HUES48 (cell line): ENCODE data around the gene LDHD.

ENCODE experiments used
- H3K27ac ChIP-seq: one replicate; pipeline ENCODE4 v1.7.0; 2013; ENCODE audit warnings: low read depth, low read length, inconsistent platforms
- H3K27me3 ChIP-seq: 2 replicates; pipeline ENCODE4 v1.6.1; 2013; ENCODE audit warnings: mild to moderate bottlenecking, low read length; ENCODE audit not compliant: control insufficient read depth, insufficient read depth
- H3K36me3 ChIP-seq: 2 replicates; pipeline ENCODE4 v1.6.1; 2013; ENCODE audit warnings: low read length; ENCODE audit not compliant: control insufficient read depth, insufficient read depth
- H3K4me1 ChIP-seq: 2 replicates; pipeline ENCODE4 v1.6.1; 2013; ENCODE audit warnings: mild to moderate bottlenecking, low read length; ENCODE audit not compliant: control insufficient read depth, insufficient read depth
- H3K4me3 ChIP-seq: 2 replicates; pipeline ENCODE4 v1.5.1; 2013; ENCODE audit warnings: mild to moderate bottlenecking, low read depth, low read length
- H3K9ac ChIP-seq: 2 replicates; pipeline ENCODE4 v1.6.1; 2013; ENCODE audit warnings: mild to moderate bottlenecking, low read depth, low read length, moderate library complexity
- H3K9me3 ChIP-seq: 2 replicates; pipeline ENCODE4 v1.6.1; 2013; ENCODE audit warnings: low read length; ENCODE audit not compliant: control insufficient read depth, insufficient read depth

Gene LDHD

DNA sequence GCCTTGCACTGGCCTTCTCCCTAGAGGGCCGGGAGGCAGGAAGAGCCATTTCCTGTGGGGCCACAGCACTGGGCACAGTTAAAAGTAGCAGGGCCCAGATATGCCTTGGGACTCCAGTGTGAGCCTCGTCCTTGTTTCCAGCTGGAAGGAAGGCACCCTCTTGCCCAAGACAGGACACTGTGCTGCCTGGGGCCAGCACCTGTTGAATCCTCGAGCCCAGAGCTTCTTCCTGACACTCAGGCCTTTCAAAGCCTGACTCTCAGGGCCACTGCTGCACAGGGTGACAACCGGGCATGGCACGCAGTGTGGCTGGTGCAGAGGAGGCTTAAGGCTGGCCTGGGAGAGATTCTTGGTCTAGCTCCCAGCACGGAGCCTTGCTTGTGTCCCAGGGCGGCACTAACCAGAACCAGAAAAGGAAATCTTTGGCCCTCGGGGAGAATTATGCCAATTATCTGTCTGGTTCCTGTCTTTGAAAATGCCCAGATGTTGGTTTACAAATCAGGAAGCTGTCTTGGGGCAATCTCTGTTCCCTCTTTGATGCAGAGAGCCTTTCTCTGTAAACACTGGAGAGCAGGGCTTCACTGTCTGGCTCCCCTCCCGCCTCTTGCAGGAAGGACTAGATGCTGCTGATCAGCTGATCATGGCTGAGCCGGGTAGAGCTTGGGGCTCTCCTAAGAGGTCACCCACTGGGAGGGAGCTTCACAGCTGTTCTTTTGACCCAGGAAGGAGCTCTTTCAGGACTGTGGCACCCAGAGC is 11.1 kb downstream of the LDHD start:
- H3K4me3 ChIP-seq, result no peak overlapping the region

GRCh38 chr16:75104836-75105235 is 11.7 kb downstream of the LDHD start:
- peaks cover 22% of the 10 kb centered on the region for H3K4me1 ChIP-seq
- no peak overlapping the region for H3K4me3 ChIP-seq
- no peaks in the 10 kb centered on the region for H3K27me3 ChIP-seq
- peaks cover 7% of the 10 kb centered on the region; the same call in 1 of the 2 replicates for H3K36me3 ChIP-seq
- H3K27ac ChIP-seq, result no peak overlapping the region
- H3K9me3 ChIP-seq, result no peaks in the 10 kb centered on the region
- no peak overlapping the region for H3K9ac ChIP-seq

More for the DNA sequence above, 11.1 kb downstream of the LDHD start:
- Histone ChIP-seq H3K36me3 (peaks cover 7% of the 10 kb centered on the region; the same call in 1 of the 2 replicates), H3K4me1 (peaks cover 21% of the 10 kb centered on the region), H3K27me3 (no peaks in the 10 kb centered on the region), H3K27ac (no peak overlapping the region), H3K9ac (no peak overlapping the region), H3K9me3 (no peaks in the 10 kb centered on the region)

- no peak overlapping the region for H3K27ac ChIP-seq
Observed at GRCh38 chr16:75103994-75104393, 12.6 kb downstream of the LDHD start.

DNA sequence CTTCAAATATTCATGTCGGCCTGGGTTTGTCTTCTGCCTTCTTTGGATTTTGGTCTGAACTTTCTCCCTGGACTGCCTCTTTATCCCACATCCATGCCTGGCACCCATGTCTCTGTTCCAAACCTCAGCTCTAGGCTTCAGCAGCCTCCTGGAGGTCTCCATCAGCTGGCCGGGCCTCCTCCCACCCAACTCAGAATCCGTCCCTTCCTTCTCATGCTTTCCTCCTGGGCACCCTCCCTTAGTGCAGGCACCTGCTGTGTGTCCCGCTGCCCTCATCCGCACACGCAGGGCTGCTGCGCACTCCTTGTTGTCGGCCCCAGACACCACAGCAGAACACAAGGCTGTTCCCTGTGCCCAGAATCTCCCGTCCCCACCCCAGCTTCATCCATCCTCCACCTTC is 14.0 kb downstream of the LDHD start:
- Histone ChIP-seq H3K27ac (no peak overlapping the region), H3K9ac (no peak overlapping the region), H3K4me1 (peaks cover 24% of the 10 kb centered on the region; the same call in 1 of the 2 replicates), H3K9me3 (no peaks in the 10 kb centered on the region), H3K36me3 (peaks cover 7% of the 10 kb centered on the region; the same call in 1 of the 2 replicates), H3K4me3 (no peak overlapping the region), H3K27me3 (no peaks in the 10 kb centered on the region)

More at GRCh38 chr16:75103994-75104393, 12.6 kb downstream of the LDHD start:
- Histone ChIP-seq H3K4me1 (peaks cover 17% of the 10 kb centered on the region), H3K9ac (no peak overlapping the region), H3K36me3 (peaks cover 7% of the 10 kb centered on the region; the same call in 1 of the 2 replicates), H3K27me3 (no peaks in the 10 kb centered on the region), H3K9me3 (no peaks in the 10 kb centered on the region), H3K4me3 (no peak overlapping the region)

DNA sequence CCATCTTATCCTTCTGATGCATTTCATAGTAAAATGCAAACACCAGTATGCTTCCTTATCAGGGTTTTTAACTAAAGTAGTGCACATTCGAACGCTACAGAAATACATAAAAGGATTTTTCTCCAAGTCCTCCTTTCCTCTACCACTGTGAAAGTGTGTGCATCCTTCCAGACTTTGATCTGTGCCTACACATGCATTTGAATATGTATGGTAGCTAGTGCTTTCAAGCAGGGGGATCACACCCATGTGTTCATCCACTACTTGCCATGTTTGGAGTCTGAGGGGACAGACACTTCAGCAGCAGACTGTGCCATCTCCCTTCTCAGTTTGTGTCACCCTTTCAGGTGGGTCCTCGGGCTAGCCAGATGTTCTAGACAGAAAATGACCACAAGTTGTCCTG is 14.9 kb downstream of the LDHD start:
- Histone ChIP-seq H3K4me3 (no peak overlapping the region), H3K27ac (no peak overlapping the region), H3K27me3 (no peaks in the 10 kb centered on the region), H3K4me1 (peaks cover 28% of the 10 kb centered on the region), H3K9ac (no peak overlapping the region), H3K9me3 (no peaks in the 10 kb centered on the region), H3K36me3 (peaks cover 7% of the 10 kb centered on the region; the same call in 1 of the 2 replicates)

- H3K4me3 ChIP-seq, result no peak overlapping the region
- H3K9me3 ChIP-seq, result no peaks in the 10 kb centered on the region
- H3K36me3 ChIP-seq, result peaks cover 5% of the 10 kb centered on the region; the same call in 1 of the 2 replicates
- H3K27me3 ChIP-seq, result no peaks in the 10 kb centered on the region
- peaks cover 34% of the 10 kb centered on the region for H3K4me1 ChIP-seq
- no peak overlapping the region for H3K9ac ChIP-seq
- H3K27ac ChIP-seq, result no peak overlapping the region
Observed at GRCh38 chr16:75100603-75100990, 16.0 kb downstream of the LDHD start.

- H3K4me1 ChIP-seq, result peaks cover 34% of the 10 kb centered on the region
- H3K4me3 ChIP-seq, result no peak overlapping the region
- peaks cover 5% of the 10 kb centered on the region; the same call in 1 of the 2 replicates for H3K36me3 ChIP-seq
- H3K9ac ChIP-seq, result no peak overlapping the region
- no peak overlapping the region for H3K27ac ChIP-seq
- no peaks in the 10 kb centered on the region for H3K9me3 ChIP-seq
- no peaks in the 10 kb centered on the region for H3K27me3 ChIP-seq
Observed at GRCh38 chr16:75099738-75100602, 16.6 kb downstream of the LDHD start.

GRCh38 chr16:75099075-75099667 is 17.4 kb downstream of the LDHD start:
- peaks cover 7% of the 10 kb centered on the region for H3K36me3 ChIP-seq
- peaks cover 34% of the 10 kb centered on the region for H3K4me1 ChIP-seq
- H3K9ac ChIP-seq, result no peak overlapping the region
- no peak overlapping the region for H3K27ac ChIP-seq
- H3K4me3 ChIP-seq, result no peak overlapping the region
- H3K9me3 ChIP-seq, result no peaks in the 10 kb centered on the region
- no peaks in the 10 kb centered on the region for H3K27me3 ChIP-seq

DNA sequence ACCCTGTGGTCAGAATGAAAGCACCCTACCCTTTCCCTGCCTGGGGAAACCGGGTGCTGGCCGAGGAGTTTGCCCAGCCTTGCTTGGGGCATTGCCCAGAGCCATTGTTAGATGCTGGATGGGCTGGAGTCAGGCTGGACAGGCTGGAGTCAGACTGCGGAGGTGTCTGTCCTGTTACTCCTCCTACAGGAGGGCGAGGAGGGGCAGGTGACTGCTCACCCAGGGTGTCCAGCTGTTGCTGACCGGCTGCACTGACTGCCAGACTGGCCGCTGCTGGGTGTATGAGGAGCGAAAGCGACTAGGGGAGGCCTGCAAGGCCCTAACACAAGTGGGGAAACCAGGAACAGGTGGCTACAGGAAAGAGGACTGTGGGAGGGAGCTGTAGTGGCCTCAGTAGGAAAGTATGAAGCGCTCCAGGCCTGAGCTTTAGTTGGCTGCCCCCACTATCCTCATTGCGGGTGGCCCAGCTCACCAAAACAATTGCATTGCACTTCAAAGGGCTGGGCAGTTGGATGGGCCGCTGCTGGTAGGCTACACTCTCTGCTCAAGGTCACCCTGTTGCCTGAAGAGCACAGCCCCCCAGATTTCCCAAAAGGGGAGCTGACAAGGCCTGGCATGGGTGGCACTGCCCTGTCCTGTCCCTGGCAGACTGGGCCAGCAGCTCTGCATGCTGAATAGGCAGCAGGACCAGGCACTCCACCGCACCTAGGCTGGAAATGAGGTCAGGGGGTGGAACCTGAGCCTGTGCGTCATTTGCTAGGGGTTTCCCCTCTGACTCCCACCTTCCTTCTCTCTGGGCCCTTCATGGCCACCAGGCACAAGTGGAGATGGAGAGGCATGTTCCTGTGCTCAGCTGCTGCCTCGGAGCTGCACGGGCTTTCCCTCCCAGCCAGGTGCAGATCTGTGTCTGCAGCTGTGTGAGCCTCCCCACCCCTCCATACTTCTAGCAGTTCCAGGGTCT is 18.4 kb downstream of the LDHD start:
- Histone ChIP-seq H3K36me3 (peaks cover 9% of the 10 kb centered on the region), H3K27me3 (no peaks in the 10 kb centered on the region), H3K9me3 (no peaks in the 10 kb centered on the region), H3K4me3 (no peak overlapping the region), H3K9ac (no peak overlapping the region), H3K27ac (peak overlapping the region; percentile 14), H3K4me1 (peaks cover 34% of the 10 kb centered on the region)

DNA sequence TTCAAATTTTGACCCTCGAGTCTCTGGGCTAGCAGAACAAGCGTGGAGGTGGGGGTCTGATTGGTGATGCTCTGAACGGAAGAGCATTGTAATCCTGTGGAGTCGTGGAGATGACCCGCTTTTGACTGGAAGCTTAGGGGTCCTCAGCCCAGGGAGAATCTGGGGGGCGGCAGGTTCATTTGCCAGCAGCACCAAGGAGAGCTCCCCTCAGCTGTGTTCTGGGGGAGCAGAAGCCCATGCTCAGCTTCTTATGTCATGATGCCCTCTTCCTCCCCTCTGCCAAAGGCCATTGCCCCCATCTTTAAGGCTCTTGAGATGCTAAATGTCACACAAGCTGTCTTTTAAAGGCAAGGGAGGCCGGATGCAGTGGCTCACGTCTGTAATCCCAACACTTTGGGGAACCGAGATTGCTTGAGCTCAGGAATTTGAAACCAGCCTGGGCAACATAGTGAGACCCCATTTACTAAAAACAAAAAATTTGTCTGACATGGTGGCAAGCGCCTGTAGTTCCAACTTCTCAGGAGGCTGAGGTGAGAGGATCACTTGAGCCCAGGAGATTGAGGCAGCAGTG is 19.3 kb downstream of the LDHD start:
- Histone ChIP-seq H3K4me3 (no peak overlapping the region), H3K27me3 (no peaks in the 10 kb centered on the region), H3K36me3 (peaks cover 9% of the 10 kb centered on the region; the same call in 1 of the 2 replicates), H3K9me3 (no peaks in the 10 kb centered on the region), H3K4me1 (peaks cover 41% of the 10 kb centered on the region), H3K27ac (no peak overlapping the region), H3K9ac (no peak overlapping the region)
